CD4-positive, alpha-beta T cell (primary cell): Measurements from ENCODE around the gene GPR15LG. TPM values are rescaled to one million over a fixed set of nuclear protein-coding genes. Genes with fewer than 3 reads are reported as not detected.
A peak's percentile ranks its signal among the peaks of the same experiment; 100 is the strongest.

Experiments
- ATAC-seq: fragments of 200-7000 bp; cut with Tn5 transposase; one replicate; pipeline ENCODE4 v1.10.0; 2022; ENCODE audit warnings: mild to moderate bottlenecking; ENCODE audit not compliant: poor library complexity
- CTCF ChIA-PET: fragments of 350-600 bp; sonication (Branson Sonifier 250); formaldehyde crosslinking; loops from one replicate; lab custom pipeline; 2021; ENCODE audit warnings: antibody characterized with exemption, inconsistent platforms; lab: Charles Lee
- POLR2A ChIA-PET: fragments of 350-600 bp; sonication (Branson Sonifier 250); formaldehyde crosslinking; loops from one replicate; lab custom pipeline; 2021; ENCODE audit warnings: antibody characterized with exemption, inconsistent platforms; lab: Charles Lee
- DNase-seq, 14 experiments: peaks; one replicate each; pipeline ENCODE4 v3.0.0-alpha.2; 2013 to 2020; ENCODE audit warnings: mixed read lengths in 2 of 14
- H3K27ac ChIP-seq, 2 donors: one replicate each; pipeline versions ENCODE4 v1.5.1 to v1.7.0; 2013; ENCODE audit warnings: low read length in 2 of 2, low read depth in 1 of 2, mild to moderate bottlenecking in 1 of 2
- H3K27me3 ChIP-seq, 2 experiments: 1 replicate in 1 of 2; 2 replicates in 1 of 2; pipeline versions ENCODE4 v1.6.1 to v1.7.0; 2013; ENCODE audit warnings: low read length in 2 of 2, control low read depth in 1 of 2, mild to moderate bottlenecking in 1 of 2, moderate library complexity in 1 of 2; ENCODE audit not compliant: insufficient read depth in 2 of 2, control insufficient read depth in 1 of 2
- H3K36me3 ChIP-seq: one replicate; pipeline ENCODE4 v1.6.1; 2013; ENCODE audit warnings: low read length, control low read depth; ENCODE audit not compliant: insufficient read depth
- H3K4me1 ChIP-seq: one replicate; pipeline ENCODE4 v1.6.1; 2013; ENCODE audit warnings: low read length, control low read depth; ENCODE audit not compliant: insufficient read depth
- H3K4me3 ChIP-seq: one replicate; pipeline ENCODE4 v1.5.1; 2013; ENCODE audit warnings: mild to moderate bottlenecking, low read length, moderate library complexity
- H3K9me3 ChIP-seq, 2 experiments: 1 replicate in 1 of 2; 2 replicates in 1 of 2; pipeline versions ENCODE4 v1.6.1 to v1.7.0; 2013; ENCODE audit warnings: low read length in 2 of 2, mild to moderate bottlenecking in 2 of 2, control low read depth in 1 of 2, moderate library complexity in 1 of 2; ENCODE audit not compliant: control insufficient read depth in 1 of 2, insufficient read depth in 1 of 2
- H3K27ac Mint-ChIP-seq: one replicate; pipeline ENCODE4 v1.8.0; 2020; ENCODE audit warnings: mixed read lengths
- H3K27me3 Mint-ChIP-seq: one replicate; pipeline ENCODE4 v1.8.0; 2021; ENCODE audit warnings: mixed read lengths
- H3K36me3 Mint-ChIP-seq: one replicate; pipeline ENCODE4 v1.8.0; 2021; ENCODE audit warnings: low read depth, mixed read lengths
- H3K4me1 Mint-ChIP-seq: one replicate; pipeline ENCODE4 v1.8.0; 2021; ENCODE audit warnings: low read depth, mixed read lengths
- H3K4me3 Mint-ChIP-seq: one replicate; pipeline ENCODE4 v1.8.0; 2020; ENCODE audit warnings: mild to moderate bottlenecking, mixed read lengths
- H3K9me3 Mint-ChIP-seq: one replicate; pipeline ENCODE4 v1.8.0; 2020; ENCODE audit warnings: mixed read lengths
- intact Hi-C, 2 experiments: fragments of 100-400 bp; cut with DNase I in 1 of 2; cut with micrococcal nuclease in 1 of 2; formaldehyde crosslinking; loops; one replicate each; pipeline versions ENCODE4 v1.15.1 to v1.9.0; 2023 to 2025; cut with DNase I, micrococcal nuclease
- total RNA-seq, 174 experiments: library from RNA in 2 of 174; stranded (reverse) in 2 of 174; gene quantifications; one replicate each; pipeline ENCODE4 v1.2.3 and lab custom pipeline; 2021 to 2026
- TF ChIP-seq, protein P1 (sequence below): fragments of 200-600 bp; IDR thresholded peaks from one replicate; pipeline ENCODE4 v1.8.0; 2022; ENCODE audit warnings: antibody characterized with exemption, mild to moderate bottlenecking

GPR15LG gene
- total RNA-seq, 2 experiments from 2014 or later: not detected

DNA sequence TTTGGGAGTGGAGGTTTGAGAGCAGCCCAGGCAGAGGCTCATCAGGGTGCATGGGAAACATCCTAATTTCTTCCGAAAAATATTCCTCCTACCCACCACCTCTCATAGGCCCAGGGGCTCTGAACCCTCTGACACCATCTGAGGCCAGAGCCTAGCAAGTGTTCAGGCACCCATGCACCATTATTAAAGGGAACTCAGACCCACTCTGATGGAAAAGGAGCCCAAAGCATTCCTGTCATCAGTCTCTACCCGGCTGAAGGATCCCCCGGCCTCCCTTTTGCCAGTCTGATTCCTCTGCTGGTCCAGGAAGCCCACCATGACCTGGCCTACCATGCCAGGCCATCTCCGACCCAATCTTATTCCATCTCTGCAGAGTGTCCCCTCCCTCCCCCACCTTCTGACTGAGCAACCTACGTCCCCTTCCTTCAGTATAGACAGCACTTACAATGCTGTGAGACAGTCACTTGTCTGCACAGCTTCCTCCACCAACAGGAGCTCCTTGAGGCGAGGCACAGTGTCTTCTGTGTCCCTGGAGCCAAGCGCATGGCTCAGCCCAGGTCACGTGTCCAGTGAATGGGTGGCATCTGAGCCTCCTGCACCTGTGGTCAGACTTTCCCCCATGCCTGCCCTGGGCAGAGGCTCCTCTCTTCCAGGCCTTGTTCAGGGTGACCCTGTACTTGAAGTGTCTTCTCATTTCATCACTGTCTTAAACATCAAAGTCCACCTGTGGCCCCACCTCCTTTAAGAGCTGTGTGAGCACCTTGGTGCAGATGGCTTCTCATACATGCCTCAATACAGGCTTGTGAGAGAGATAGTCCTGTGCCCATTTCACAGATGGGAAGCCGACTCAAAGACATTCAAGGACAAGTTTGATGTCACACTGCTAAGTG is 889 bp upstream of the GPR15LG start:
- TF ChIP-seq, protein P1, sequence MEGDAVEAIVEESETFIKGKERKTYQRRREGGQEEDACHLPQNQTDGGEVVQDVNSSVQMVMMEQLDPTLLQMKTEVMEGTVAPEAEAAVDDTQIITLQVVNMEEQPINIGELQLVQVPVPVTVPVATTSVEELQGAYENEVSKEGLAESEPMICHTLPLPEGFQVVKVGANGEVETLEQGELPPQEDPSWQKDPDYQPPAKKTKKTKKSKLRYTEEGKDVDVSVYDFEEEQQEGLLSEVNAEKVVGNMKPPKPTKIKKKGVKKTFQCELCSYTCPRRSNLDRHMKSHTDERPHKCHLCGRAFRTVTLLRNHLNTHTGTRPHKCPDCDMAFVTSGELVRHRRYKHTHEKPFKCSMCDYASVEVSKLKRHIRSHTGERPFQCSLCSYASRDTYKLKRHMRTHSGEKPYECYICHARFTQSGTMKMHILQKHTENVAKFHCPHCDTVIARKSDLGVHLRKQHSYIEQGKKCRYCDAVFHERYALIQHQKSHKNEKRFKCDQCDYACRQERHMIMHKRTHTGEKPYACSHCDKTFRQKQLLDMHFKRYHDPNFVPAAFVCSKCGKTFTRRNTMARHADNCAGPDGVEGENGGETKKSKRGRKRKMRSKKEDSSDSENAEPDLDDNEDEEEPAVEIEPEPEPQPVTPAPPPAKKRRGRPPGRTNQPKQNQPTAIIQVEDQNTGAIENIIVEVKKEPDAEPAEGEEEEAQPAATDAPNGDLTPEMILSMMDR: no peak
- Histone ChIP-seq H3K4me3 (no peak overlapping the region), H3K27me3 (no peaks in the 10 kb centered on the region), H3K9me3 (no peaks in the 10 kb centered on the region), H3K4me1 (peaks cover 19% of the 10 kb centered on the region), H3K27ac (no peak overlapping the region), H3K36me3 (no peaks in the 10 kb centered on the region)
- Mint-ChIP-seq H3K27me3 (no peaks in the 10 kb centered on the region), H3K36me3 (no peaks in the 10 kb centered on the region), H3K9me3 (no peaks in the 10 kb centered on the region), H3K4me1 (peaks cover 13% of the 10 kb centered on the region), H3K27ac (peak overlapping the region; percentile 20), H3K4me3 (no peak overlapping the region)
- ChIA-PET CTCF (interaction anchor here (1.1 kb wide), 1 partner anchor 34 kb away, joined by 3 read pairs; the partner anchor contains the start of gene GHITM), POLR2A (no interaction called here)
- ATAC-seq (no peak), DNase-seq (no peak)
- intact Hi-C loops: no loop called here

DNA sequence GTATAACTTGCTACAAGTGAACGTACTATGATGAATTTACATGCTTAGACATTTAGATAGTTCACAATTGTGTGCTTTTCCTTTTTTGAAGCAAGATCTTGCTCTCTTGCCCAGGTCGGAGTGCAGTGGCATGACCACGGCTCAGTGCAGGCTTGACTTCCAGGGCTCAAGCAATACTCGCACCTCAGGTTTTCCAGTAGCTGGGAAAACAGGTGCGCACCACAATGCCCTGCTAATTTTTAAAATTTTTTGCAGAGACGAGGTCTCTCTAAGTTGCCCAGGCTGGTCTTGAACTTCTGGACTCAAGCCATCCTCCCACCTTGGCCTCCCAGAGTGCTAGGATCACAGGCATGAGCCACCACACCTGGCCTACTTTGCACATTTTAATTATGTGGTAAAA is 1.8 kb downstream of the GPR15LG start:
- Mint-ChIP-seq H3K4me1 (peaks cover 13% of the 10 kb centered on the region), H3K27ac (no peak overlapping the region), H3K4me3 (no peak overlapping the region), H3K9me3 (no peaks in the 10 kb centered on the region), H3K27me3 (no peaks in the 10 kb centered on the region), H3K36me3 (no peaks in the 10 kb centered on the region)
- POLR2A ChIA-PET: no interaction called here
- CTCF ChIA-PET: interaction anchor here (0.6 kb wide), 1 partner anchor 20 kb away, joined by 3 read pairs; no protein-coding TSS in a partner anchor
- Histone ChIP-seq H3K4me1 (peaks cover 33% of the 10 kb centered on the region), H3K9me3 (peaks cover 0 to 4% of the 10 kb centered on the region in 2 experiments), H3K27me3 (no peaks in the 10 kb centered on the region), H3K4me3 (no peak overlapping the region), H3K36me3 (no peaks in the 10 kb centered on the region), H3K27ac (no peak overlapping the region)
- intact Hi-C loops: no loop called here
- TF ChIP-seq, protein P1: no peak
- DNase-seq (no peak), ATAC-seq (no peak)

DNA sequence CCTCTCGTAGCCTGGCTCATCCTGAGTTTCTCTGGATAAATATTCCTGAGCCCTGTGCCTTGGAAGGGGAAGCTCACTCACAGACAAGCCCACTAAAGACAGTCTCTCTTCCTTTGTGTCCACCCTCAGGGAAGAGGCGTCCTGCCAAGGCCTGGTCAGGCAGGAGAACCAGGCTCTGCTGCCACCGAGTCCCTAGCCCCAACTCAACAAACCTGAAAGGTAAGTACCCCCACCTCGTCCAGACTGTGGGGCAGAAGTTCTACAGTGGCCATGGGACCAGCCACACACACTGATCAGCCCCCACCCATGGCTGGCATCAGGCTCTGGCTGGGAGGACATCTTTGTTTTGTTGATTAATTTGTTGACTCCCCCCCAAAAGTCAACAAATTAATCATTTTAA is 2.8 kb downstream of the GPR15LG start:
- Mint-ChIP-seq H3K27me3 (no peaks in the 10 kb centered on the region), H3K9me3 (no peaks in the 10 kb centered on the region), H3K27ac (no peak overlapping the region), H3K4me3 (no peak overlapping the region), H3K4me1 (peaks cover 13% of the 10 kb centered on the region), H3K36me3 (no peaks in the 10 kb centered on the region)
- TF ChIP-seq, protein P1: no peak
- intact Hi-C loops: no loop called here
- no peaks in the 10 kb centered on the region for H3K36me3 ChIP-seq
- ChIA-PET CTCF (no interaction called here), POLR2A (interaction anchor here (1.5 to 1.6 kb wide), 2 partner anchors 32 to 38 kb away, joined by 5 to 18 read pairs; partner anchors contain the start of gene GHITM)
- H3K4me3 ChIP-seq: no peak overlapping the region
- peak overlapping the region in 1 of 2 donors; percentile 68 for H3K27ac ChIP-seq
- peaks cover 33% of the 10 kb centered on the region for H3K4me1 ChIP-seq
- DNase-seq (no peak), ATAC-seq (no peak)
- H3K27me3 ChIP-seq: no peaks in the 10 kb centered on the region
- peaks cover 0 to 11% of the 10 kb centered on the region in 2 experiments for H3K9me3 ChIP-seq
